GM19351 (cell line): ENCODE measurements around the gene CDON.

ENCODE experiments used
- ATAC-seq: cut with Tn5 transposase; IDR thresholded peaks from one replicate; pipeline ENCODE4 v1.9.1; 2021; ENCODE audit warnings: mild to moderate bottlenecking, moderate library complexity; ENCODE audit not compliant: unreplicated experiment

Gene CDON

GRCh38 chr11:125945011-125945796 is 117.5 kb downstream of the CDON start:
- ATAC-seq: no peak

GRCh38 chr11:125944350-125945010 is 118.2 kb downstream of the CDON start:
- no peak for ATAC-seq

GRCh38 chr11:125943661-125944349 is 118.9 kb downstream of the CDON start:
- ATAC-seq: no peak

- ATAC-seq: no peak
These were observed 119.8 kb downstream of the CDON start for GRCh38 chr11:125942771-125943428.

- ATAC-seq: no peak
These were observed 120.8 kb downstream of the CDON start for GRCh38 chr11:125941619-125942611.

- no peak for ATAC-seq
These were observed 121.4 kb downstream of the CDON start for GRCh38 chr11:125941267-125941618.

GRCh38 chr11:125940145-125940544 is 122.5 kb downstream of the CDON start:
- no peak for ATAC-seq

GRCh38 chr11:125939081-125939521 is 123.6 kb downstream of the CDON start:
- no peak for ATAC-seq

- ATAC-seq: no peak
These were observed 124.2 kb downstream of the CDON start for GRCh38 chr11:125938418-125938817.

GRCh38 chr11:125935618-125936199 is 127.0 kb downstream of the CDON start:
- ATAC-seq: no peak

- no peak for ATAC-seq
These were observed 127.6 kb downstream of the CDON start for GRCh38 chr11:125935056-125935455.

GRCh38 chr11:125934473-125934872 is 128.2 kb downstream of the CDON start:
- no peak for ATAC-seq

GRCh38 chr11:125933030-125933813 is 129.4 kb downstream of the CDON start:
- no peak for ATAC-seq

GRCh38 chr11:125932301-125932700 is 130.4 kb downstream of the CDON start:
- no peak for ATAC-seq

GRCh38 chr11:125931668-125932067 is 131.0 kb downstream of the CDON start:
- no peak for ATAC-seq

GRCh38 chr11:125931116-125931515 is 131.6 kb downstream of the CDON start:
- ATAC-seq: no peak

GRCh38 chr11:125930076-125930450 is 132.6 kb downstream of the CDON start:
- no peak for ATAC-seq

- ATAC-seq: no peak
These were observed 133.1 kb downstream of the CDON start for GRCh38 chr11:125929445-125930075.

GRCh38 chr11:125926682-125927081 is 136.0 kb downstream of the CDON start:
- no peak for ATAC-seq
